Stimulated activated CD4-positive, alpha-beta T cell treated with anti-CD3 and anti-CD28 coated beads, TNF-alpha, amount 100 ng/mL, for 1 hour (primary cell): ENCODE data around the gene BABAM2.

Experiments used
- DNase-seq, 3 donors: peaks; one replicate each; pipeline ENCODE4 v3.0.0-alpha.2; 2020; ENCODE audit warnings: low read depth in 3 of 3, low spot score in 1 of 3

Gene BABAM2

DNA sequence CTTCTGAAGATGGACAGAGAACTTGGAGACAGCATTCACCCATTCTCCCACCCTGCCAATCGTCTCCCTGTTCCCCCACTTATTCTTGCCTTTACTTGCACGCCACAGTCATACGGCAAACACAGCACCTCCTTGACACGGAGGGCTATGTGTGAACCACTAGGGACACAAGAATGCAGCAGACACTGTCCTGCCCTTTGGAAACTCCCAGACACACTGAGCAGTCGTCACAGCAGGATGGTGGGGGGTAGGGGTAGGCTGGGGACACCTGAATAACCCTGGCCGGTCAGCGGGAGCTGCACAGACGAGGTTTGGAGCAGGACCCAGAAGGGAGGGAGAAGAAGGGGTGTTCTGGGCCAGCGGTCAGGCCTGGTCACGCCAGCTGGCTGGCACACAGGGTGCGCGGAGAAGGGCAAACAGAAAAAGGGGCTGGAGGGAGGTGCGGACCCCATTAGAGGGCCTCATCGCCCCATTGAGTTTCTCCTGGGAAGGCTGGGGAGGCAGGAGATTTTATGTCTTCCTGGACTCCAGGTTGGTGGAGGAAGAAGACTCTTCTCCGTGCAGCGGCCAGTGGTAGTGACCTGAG lies 462.2 kb downstream of the BABAM2 start:
- DNase-seq, result no peak

DNA sequence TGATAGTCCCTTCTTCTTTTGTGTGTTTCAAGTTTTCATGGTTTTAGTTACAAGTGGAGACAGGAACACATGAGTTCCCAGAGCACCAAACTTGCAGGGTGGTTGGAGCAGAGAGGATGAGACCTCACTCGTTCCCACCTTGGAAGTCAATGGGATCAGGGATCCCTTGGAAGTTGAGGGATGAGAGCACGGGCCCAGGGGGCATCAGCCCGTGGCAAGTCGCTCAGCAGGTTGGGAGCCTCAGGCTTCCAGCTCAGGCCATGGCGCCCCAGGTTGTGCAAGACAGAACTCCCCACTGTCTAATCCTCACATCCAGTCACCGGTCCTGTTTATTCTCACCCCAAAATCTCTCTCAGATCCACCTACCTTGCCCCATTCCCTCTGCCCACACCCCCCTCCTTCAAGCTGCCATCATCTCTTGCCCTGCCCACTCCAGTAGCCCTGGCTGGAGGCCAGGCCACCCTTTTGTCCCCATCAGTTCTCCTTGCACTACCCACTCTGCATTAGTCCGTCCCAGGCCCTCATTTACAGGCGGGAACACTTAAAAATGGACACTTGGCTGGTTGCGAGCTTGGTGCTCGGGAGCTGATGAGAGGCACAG lies 464.5 kb downstream of the BABAM2 start:
- DNase-seq, result no peak

DNA sequence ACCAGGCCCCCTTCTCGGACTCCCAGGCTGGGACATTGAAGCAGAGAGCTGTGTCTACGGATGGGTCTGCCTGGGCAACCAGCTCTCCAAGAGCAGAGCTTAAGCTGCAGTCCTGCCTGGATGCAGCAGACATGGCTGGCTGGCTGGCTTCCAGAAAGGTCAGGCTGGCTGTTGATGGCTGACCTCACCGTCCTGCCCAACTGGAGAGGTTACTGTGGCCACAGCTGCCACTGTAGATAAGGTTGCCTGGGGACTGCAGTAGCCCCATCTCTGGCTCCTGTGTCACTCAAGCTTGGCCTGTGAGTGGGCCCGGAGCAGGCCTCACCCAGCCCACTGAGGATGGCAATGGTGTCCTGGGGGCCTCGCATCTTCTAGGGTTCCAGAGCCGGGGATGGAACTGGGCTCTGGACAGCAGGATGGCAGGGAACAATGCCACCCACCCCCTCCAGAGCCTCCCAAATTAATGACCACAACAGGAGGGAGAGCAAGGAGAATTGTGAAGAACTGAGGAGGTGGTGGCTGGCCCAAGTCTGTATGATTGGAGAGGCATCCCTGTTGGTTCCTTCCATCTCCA lies 465.1 kb downstream of the BABAM2 start:
- no peak for DNase-seq

DNA sequence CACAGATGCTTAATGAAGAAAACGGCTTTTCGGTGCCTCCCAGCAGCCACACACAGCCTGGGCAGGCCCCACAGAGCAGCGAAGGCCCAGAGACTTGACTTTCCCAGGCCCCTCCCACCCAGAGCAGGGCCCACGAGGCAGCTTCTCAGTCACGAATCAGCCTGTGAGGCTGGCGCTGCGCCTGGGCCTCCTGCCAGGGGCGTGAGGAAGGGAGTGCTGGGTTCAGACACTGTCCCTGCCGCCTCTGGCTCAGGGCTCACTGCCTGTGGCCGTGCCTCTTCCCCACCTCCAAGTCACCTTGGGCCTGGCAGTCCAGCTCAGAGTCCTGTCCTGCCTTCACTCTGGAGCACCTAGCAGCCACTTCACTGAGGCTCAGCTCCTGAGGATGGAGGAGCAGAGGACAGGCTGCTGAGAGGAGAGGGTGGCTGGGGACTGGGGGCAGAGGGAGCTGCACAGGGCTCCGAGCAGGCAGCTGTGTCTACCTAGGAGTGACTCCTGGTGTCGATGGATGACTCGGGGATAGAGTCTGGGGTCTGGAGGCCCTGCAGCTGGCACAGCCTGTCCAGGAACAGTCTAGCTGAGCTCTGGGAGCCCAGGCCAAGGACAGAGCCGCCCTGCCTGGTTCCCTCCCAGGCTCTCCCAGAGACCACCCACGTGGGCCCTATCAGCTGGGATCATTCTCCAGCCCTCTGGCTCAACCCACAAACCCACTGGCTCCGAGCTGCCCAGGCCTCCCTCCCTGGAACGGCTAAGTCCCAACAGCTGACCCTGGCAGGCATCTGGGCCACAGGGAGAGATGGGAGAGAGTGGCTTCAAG lies 465.8 kb downstream of the BABAM2 start:
- DNase-seq, result no peak

DNA sequence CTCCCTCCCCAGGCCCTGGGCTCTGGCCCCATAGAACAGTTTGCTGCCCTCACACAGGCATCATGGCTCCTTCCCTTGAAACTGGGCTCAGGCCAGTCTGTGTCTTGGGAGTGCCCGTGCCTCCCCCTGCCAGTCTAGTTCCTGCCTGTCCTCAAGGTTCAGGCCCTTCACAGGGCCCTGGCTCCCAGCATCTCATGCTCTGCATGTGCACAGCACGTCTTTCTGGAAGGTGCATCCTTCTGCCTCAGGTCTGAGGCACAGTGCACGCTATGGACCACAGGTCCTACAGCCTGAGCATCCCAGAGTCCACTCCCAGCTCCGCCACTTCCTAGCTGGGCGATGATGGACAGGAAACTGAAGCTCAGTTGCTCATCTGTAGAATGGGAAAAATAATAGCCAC lies 466.5 kb downstream of the BABAM2 start:
- DNase-seq, result no peak

DNA sequence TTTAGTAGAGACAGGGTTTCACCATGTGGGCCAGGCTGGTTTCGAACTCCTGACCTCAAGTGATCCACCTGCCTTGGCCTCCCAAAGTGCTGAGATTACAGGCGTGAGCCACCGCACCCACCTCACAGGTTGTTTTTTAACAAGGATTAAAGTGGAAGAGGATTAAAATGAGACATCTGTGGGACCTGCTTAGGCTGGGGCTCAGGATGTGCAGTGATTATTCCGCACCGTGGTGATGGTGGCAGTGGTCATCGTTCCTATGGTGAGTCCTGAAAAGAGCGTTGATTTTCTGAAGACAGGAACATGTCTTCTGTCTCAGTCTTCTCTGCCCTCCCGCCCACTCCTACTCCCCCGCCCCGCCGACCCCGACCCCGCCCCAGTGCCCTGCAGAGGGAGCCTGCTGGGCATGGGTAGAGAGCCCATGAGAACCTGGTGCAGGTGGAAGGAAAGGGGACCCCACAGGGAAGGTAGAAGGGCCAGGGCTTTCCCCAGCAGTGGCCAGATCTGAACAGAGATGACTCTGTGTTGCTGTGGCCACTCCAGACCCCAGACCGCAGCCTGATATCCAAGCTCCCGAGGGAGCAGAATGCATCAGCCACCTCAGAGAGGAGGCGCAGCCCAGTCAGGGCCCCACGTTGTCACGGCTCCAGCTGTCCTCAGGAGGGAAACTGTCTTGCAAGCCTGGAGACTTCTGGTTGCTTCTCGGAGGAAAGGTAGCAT lies 467.6 kb downstream of the BABAM2 start:
- DNase-seq, result no peak

DNA sequence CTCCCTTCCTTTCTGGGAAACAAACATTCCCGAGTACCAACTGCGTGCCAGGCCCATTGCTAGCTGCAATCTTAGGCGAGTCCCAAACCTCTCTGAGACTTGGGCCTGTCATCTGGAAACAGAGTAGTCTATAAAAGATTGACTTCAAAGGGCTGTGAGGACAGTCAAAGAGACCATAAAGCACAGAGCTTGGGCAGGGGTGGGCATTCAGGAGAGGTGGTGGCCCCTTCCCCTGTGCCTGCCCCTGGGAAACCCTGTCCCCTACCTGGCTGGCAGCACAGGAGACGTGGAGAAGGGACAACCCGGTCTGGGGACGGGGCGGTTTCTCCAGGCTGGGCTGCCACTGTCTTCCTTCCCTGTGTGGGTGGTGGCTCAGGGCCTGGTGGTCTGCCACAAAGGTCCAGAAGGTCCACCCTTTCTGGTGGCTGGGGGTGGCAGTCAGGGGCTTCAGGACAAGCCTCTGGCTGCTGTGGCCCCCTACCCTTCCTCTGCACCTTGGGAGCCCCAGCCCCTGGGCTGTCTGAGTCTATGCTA lies 468.2 kb downstream of the BABAM2 start:
- no peak for DNase-seq

DNA sequence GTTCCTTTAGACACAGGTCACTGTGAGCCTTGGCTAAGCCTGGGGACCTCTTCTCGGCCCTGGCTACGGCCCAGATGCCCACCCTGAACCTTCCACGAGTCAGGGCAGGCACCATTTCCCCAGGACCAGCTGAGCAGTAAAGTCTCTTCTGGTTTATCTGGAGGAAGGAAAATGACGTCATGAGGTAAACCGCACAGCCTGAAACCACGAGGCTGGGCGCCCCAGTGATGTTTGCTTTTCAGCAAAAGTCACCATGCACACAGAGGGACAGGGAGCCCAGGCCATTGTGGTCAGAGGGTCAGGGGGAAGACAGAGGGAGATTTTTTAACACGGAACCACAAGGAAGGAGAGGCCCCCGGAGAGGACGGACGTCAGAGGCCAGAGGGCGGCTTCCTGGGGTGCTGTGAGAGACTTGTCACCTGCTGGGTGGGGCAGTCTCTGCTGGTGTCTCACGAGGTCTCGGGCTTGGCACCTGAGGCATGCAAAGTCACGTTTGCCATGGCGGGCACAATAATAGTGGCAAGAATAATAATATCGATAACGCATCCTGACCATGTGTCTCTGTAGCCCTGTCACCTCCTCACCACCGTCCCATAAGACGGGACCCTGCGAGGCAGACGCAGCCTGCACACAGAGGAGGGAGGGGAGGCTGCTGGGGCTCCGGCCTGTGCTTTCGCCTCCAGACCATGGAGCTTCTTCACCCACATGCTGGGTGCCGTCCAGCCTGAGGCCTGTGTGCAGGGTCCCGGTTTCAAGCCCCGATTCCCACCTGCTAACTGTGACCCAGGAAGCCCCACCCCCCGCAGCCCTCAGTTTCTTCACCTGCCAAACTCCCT lies 468.9 kb downstream of the BABAM2 start:
- DNase-seq, result peak; percentile 40 to 60 (median 48)

DNA sequence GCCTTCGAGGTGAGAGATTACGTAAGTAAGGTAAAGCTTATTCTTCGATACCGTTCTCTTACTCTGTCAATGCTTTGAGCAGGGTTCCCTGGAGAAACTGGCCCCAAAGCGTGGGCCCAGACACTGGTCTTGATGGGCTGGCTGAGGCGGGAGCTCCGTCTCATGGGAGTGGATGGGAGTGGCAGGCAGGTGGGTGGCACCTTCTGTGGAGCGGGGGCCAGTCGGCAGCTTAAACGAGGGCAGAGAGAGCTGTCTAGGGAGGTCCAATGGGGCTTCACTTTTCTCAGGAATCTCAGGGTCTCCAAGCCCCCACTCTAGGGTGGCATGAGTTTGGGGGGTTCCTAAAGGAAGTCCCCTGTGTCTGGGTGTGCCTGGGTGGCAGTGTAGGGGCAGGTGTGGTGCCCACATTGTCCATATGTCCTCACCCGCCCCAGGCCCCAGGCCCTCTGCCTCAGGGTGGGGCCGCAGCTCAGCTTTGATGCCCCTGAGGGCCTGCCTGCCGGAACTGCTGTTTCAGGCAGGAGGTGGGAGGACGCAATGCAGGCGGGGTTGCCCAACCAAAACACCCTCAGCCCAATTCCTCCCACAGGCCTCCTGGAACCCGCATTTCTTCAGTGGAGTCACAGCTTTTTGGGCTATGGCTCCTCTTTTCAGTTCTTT lies 469.7 kb downstream of the BABAM2 start:
- no peak for DNase-seq

DNA sequence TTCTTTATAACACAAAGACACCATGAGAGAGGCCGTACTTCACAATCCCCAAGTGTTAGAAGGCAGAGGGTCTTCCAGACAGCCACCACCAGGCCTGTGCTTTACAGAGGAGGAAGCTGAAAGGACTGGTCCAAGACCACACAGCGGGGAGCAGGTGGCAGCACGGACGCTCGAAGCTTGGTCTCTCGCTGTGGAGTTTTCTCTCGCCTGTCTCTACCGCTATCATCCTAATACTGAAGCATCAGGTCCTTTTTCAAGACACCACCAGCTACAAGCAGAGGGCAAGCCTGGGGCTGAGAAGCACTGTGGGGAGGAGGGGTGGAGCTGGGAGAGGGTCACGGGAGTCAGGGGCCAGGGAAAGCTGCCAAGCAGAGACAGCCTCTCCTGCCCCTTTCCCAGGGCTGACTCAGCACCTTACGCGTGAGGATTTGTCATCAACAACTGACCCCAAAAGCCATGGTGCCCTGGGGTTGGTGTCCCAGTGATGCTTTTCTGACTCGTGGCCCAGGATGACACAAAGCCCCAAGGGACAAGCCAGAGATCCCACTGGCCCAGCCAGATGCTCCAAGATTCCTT lies 470.3 kb downstream of the BABAM2 start:
- DNase-seq, result no peak

DNA sequence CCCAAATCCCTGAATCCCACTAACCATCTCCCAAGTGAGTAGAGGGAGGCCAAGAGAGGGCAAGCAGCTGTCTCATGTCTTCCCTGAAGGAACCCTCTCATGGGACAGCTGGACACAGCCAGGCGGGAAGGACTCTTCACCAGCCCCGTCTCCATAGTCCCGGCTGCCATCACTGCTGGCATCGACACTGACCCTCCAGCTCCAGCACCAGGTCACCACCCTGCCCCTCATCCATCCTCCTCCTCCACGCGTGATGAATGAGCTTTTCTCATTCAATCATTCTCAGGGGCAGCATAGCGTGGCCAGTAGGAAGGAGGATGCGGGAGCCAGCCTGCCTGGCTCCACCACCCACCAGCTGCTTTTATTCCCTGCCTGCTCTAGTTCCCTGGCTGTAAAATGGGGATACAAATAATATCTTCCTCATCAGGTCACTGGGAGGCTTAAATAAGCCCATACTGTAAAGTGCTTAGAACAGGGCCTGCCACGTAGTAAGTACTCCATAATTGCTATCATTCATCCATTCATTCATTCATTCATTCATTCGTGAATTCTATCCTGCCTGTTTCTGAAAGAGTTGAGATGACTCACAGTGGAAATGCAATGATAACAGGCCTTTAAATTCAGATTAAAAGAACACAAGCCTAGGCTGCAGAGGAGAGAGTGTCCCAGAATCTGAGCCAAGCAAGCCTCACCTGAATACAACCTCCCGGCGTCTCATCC lies 471.6 kb downstream of the BABAM2 start:
- DNase-seq, result no peak

DNA sequence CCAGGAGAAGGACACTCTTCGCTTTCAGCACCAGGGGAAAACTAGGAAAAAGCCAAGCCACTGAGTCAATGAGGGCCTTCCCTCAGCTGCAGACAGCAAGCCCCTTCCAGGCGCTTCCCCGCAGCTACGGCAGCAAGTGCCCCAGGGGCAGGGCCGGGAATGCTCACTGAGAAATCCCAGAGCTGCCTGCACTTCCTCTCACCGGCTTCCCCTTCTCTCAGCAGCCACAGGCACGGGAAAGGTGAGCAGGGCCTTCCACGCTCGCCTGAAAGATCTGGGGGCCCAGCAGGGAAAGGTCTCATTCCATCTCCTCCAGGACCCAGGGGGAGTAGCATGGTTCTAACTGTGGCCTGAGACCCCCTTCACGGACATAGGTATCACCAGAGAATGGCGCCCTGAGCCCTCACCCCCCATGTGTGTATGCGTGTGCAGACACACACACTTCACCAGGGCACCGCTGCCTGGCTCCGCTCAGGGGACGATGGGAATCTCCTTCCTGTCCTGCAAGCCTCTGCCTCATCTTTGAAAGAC lies 472.5 kb downstream of the BABAM2 start:
- DNase-seq, result no peak

DNA sequence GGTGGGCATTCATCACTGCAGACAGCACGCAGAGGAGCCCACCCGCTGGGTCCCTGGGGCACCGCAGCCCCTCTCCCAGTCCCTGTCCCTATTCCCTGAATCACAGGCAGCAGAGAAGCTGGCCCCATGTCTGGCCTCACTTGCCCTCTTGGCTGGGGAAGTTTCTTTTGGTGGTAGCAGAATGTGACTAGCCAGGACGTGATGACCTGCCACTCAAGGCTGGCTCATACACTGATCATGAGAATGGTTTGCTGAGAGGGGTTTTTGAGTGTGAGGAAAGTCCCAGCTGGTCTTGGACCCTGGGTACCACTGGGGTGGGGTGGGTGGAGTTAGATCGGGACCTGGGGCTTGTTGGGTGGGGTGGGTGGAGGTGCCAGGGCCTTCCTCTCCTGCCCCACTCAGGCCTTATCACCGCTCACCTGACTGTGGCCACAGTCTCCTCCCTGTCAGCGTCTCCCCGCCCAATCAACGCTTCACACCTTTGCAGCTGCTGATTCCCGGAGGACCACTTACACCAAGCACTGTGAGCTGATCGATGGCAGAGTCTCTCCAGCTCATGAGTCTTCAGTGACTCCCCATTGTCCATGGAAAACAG lies 473.3 kb downstream of the BABAM2 start:
- DNase-seq, result no peak

DNA sequence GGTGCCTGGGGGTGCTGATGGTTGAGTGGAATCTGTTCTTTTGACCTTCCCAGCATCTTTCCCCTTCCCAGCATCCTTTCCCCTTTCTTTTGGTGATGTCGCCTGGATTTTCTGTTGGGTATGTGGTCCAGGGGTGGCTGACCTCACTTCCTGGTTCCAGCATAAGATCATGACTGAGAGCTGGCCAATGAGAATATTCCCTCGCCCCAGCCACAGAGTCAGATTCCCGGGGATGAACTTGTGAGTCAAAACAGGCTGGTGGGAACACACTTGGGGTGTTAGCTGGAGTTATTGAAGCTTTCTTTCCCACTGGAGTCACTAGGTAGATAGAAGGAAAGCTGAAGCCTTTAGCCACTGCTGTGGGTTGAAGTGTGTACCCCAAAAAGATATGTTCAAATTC lies 474.1 kb downstream of the BABAM2 start:
- no peak for DNase-seq

DNA sequence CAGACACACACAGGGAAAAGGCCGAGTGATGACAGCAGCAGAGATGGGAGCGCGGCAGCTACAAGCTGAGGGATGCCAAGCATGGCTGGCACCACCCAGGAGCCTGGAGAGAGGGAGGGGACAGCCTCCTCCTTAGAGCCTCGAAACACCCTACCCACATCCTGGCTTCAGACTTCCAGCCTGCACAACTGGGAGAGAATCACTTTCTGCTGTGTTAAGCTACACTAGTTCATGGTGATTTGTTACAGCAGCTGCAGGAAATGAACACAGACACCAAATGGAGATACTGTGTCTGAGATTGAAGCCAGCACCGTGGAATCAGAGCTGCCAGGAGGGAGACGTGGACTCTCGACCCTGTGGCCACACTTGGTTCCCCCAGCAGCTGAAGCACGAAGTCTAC lies 474.6 kb downstream of the BABAM2 start:
- DNase-seq, result no peak

DNA sequence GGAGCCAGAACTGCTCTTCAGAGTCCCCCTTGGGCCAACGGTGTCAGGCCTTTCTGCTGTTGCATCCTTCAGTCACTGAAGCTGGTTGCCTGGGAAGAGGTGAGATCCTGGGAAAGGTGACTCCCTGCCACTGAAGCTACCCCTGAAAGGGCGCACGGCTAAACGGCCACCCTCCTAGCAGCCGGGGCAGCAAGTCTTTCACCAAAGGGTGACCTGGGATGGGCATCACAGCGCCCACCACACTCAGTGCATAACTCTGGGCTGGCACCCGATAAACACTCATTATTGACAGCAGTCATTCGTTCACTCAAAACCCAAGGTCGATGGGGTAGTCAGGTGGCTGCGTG lies 475.6 kb downstream of the BABAM2 start:
- no peak for DNase-seq

DNA sequence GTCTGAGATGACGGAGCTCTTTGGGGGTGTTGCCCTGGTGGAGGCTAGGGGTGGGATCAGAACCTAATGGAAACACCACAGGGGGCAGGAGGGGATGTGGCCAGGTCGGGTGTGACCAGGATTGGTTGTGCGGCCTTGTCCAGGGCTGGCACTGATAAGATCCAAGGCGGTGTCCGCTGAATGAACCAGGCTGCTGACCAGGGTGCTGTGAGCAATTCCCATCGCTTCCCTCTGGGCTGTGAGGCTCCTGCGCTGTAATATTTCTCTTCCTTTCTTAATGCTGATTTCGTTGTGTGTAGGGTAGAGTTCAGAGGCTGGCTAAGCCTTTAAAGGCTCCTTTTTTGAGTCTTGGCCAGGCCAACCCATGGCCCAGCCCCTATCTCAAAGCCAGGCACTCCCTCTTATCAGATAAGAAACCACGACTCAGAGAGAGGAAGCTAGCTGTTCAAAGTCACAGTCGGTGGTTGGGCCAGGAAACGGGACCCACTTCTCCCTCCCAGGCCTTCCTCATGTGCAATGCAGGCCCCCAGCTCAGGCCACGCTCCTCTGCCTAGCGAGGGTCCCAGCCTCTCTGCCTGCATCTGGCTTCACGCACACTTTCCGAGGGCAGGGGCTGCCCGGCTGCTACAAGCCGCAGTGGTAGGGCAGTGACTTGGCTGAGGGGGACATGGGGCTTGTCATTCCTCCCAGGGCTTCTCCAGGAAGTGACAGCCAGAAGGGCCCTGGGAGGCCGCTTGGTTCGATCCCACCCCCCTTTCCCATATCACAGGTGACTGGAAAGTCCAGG lies 476.2 kb downstream of the BABAM2 start:
- DNase-seq, result peak in 1 of 3 donors; percentile 15
